SIG-M5 treated with dmso at 0.1 percent for 504 hours (cell line): ENCODE measurements around the gene CFL1.
"Not testable (repeated sequence)": the region's sequence is repeated elsewhere in the genome, so short reads cannot be mapped to it uniquely, and the experiment has no call there.

Experiments
- DNase-seq: peaks from one replicate; lab custom pipeline; 2025; ENCODE audit not compliant: unreplicated experiment; lab: John Stamatoyannopoulos, UW

The CFL1 gene

DNA sequence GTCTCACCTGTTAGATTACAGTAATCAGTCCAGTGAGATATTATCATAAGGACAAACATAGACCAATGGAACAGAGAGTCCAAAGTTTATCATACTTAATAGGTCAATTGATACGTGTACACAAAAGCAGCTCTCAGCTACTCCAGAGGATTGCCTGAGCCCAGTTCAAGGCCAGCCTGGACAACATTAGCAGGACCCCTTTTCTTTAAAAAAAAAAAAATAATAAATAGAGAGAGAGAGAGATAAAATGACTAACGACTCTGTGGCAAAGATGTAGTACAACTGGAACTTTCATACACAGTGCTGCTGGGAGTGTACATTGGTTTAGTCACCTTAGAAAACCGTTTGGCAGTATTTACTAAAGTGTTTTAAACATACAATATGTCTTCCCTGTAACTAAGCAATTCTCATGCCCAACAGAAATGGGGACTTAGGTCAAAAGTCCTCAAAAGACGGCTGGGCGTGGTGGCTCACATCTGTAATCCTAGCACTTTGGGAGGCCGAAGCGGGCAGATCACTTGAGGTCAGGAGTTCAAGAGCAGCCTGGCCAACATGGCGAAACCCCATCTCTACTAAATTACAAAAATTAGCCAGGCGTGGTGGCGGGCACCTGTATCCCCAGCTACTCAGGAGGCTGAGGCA, 13.6 kb downstream of the CFL1 start:
- no peak for DNase-seq

- no peak for DNase-seq
These were observed 14.2 kb downstream of the CFL1 start for GRCh38 chr11:65843811-65844210.

- DNase-seq, result no peak
These were observed 15.8 kb downstream of the CFL1 start for GRCh38 chr11:65842144-65842543.

DNA sequence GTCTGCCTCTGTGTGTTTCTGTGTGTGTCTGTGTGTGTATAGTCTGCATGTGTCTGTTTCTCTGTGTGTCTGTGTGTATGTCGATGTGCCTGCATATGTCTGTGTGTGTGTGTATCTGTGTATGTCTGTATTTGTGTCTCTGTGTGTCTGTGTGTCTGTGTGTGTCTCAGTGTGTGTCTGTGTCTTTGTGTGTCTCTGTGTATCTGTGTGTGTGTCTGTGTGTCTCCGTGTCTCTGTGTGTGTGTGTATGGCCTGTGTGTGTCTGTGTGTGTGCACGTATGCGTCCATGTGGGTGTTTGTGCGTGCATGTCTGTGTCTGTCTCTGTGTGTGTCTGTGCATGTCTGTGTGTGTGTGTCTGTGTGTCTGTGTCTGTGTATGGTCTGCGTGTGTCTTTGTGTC, 23.8 kb downstream of the CFL1 start:
- no peak for DNase-seq

GRCh38 chr11:65833297-65834030, 24.5 kb downstream of the CFL1 start, which contains the start of gene SNX32:
Gene SNX32 (plus strand): TSS chr11:65833963. CDS start chr11:65834066, 103 bp downstream.
- peak; percentile 86 for DNase-seq

GRCh38 chr11:65832231-65832630, 25.7 kb downstream of the CFL1 start:
- not testable (repeated sequence) for DNase-seq

- no peak for DNase-seq
These were observed 28.5 kb downstream of the CFL1 start for GRCh38 chr11:65829459-65829858.

DNA sequence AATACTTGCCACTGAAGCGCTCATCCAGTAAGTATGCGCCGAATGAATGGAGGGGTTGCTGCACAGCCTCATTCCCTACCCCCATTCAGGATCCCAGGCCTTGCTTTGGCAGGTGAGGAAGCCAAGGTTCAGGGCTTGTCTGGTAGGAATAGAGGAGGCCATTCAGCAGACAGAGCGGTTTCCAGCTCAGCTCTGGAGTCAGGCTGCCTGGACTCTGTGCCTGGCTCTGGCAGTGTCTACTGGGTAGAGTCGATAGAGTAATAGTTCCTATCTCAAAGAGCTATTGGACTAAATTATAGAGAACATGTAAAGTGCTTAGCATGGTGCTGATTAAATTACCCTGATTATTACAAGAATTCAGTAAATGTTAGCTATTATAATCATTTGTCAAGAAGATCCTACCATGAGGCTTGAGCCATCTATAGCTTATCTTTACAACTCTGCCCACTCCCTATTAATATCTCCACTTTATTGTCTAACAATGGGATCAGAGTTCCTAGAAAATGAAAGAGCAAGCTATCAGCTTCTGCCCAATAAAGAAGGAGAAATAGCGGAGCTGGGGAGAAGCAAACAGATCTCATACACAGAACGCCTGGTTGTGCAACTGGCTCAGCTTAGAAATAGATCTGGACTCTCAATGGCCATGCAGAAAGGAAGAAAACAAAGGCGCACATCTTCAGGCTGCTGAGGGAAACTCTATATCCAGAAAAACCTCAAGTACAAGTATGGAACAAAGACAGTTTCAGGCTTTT, 30.8 kb downstream of the CFL1 start:
- DNase-seq, result peak; percentile 28

DNA sequence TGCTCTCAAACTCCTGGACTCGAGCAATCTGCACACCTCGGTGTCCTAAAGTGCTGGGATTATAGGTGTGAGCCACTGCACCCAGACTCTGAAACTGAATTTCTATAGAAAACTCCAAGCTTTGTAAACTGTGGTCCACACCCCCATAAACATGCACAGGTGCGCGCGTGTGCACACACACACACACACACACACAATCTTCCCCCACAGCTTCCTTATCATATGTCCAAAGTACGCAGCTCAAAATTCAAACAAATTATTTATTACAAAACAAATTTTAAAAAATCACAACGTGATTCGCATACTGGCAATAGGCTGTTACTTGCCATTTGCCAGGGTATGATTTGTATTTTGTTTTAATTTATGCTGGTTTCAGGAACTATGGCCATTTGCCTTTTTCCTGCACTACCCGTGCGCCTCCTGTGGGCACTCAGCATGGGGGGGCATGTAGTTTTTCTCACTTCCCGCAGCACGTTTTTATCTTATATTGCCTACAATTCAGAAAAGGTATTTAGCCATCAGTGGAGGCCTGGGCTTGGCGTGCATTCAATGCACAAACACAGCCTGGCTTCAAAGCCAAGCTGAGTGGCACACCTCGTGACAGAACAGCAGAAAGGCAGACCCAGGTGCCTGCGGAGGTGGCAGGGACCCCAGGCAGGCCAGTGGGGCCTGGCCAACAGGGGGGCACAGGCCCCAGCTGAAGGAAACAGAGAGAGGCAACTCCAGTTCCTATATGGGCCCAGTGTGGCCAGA, 35.0 kb downstream of the CFL1 start:
- DNase-seq, result no peak

DNA sequence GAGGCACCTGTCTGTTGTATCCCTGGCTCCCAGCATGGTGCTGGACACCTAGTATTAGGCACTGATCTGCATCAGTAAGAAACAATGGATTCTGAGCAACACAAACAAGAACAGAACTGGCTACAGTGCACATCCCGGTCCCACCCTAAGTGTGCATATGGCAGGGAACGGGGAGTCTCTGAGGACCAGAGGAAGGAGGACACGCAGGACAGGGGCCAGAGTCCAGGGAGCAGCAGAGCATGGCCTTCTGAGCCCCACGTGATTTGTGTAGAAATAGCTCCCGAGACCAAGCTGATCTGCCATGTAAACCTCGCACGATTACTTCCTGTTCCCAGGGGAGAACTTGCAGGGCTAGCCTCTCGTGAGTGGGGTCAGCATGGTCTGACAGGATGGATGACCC, 36.9 kb downstream of the CFL1 start:
- no peak for DNase-seq

DNA sequence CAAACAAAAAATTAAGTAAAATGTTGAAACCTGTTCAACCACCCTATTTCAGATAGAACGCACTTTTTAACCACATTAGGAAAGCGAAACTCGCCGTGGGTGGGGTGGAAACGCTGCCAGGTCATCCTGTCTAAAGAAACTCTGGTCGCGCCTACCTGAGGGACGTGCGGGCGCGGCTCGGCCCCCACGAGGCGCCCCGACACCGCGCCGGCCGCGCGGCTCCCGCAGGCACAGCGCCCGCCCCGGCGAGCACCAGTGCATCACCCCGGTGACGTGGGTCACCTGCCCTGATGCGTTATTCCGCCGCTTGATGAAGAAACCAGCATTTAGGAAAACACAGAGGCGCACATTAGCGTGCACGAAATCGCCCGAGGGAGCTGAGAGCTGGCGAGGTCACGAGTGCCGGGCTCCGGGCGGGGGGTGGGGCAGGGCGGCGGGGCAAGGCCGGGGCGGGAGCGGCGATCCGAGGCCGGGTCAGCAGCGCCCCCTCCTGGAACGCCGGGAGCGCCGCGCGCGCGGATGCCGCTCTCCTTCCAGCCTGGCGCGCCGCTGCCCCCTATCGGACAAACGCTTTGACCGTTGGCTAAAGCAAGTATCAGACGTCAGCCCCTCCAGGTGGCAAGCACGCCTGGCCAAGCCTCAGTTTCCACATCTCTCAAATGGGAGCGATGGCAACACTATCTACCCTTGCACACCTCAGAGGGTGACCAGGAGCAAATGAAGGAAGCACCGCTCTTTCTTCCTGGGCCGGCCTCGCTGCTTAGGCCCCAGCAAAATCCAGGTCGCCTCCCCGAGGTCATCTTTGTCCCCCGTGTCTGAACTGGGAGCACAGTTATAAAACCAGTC, 39.9 kb downstream of the CFL1 start:
- DNase-seq, result peak; percentile 63

DNA sequence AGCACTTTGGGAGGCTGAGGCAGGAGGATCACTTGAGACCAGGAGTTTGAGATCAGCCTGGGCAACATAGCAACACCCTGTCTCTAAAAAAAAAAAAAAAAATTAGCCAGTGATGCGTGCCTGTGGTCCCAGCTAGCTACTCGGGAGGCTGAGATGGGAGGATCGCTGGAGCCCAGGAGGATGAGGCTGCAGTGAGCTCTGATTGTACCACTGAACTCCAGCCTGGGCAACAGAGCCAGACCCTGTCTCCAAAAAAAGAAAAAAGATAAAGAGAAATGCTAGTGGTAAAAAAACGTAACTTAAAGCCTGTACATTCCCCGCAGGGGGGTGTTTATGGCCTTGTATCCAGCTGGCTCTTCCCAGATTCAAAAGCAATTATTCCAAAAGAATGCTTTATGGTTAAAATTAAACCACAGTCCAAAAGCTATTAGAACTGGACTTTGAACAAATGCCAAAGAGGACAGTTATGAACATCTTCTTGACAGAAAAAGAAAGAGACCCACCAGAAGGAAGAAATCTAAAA, 40.6 kb downstream of the CFL1 start:
- no peak for DNase-seq

DNA sequence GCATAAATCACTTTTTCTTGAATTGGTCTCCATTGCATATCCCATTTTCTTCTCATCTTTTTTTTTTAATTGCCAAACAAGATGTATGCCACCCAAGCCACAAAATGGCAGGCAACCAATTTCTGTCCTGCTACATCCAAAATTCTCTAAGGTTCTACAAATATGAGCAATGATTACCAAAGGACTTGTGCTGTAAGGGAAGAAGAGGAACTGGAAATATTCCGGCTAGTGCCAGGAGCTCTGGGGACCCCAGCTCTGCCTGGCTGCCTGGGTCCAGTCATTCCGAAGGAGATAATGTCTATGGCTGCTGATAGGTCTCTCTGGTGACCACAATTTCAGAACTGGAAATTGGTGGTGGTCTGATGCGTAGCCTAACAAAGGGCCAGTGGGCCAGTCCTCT, 41.3 kb downstream of the CFL1 start:
- DNase-seq, result no peak

DNA sequence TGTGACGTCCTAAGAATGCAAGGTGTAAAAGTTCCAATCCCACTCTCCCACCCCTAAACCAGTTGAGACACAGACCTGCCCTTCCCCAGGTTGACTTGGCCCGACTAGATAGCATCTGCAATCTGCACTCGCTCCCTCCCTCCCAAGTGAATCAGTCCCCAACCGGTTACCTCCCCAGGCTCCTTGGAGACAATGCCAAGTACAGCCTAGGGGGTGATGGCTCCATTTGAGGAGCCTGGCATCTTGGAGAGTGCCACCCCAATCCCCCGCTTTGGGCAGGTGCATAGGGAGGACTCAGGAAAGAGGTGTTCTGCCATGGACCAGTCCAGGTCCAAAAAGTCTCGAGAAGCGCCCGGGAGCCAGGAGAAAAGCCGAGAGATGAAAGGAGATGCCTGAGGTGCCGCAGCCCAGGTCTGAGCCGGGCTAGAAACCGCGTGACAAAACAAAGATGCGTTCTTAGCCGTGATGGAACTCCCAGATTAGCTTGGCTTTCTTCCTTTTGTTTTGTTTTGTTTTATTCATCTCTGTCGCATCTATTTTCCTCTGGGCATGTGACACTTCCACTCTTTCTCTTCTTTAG, 42.9 kb downstream of the CFL1 start:
- no peak for DNase-seq

DNA sequence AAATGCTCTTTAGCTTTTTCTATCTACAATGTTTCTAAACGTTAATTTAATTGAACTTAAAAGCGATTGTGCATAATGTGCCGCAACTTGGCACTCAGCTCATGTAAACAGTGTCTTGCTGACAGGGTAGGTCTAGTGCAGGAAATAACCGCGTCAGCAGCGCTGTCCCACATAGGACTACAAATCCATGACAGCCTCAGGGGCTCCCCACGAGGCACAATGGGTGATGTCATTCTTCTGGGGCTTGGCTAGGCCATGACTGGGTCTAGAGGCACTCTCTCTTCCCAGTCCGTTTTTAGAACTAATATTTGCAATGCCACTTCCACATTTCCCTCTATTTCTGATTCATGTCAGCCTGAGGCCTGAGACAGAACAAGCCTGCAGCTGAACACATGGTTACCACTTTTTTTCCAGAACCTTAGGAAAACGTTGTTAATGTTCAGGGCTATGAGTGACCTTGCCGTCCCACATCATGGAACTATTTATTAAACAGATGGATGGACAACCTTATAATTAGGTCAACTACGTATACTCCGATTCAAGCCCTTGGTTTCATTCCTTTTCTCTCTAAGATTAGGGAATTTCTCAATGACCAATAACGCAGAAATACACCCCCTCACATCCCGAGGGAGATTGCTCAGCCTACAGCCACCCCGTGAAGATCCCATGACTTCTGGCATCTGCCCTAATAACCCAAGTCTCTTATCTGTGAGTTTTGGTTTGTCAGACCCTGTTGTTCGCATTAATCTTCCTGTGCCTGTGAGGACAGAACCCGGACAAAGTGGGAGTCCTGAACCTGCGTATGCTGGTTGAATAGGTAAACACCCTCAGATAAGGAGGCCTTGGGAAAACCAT, 43.6 kb downstream of the CFL1 start:
- DNase-seq, result peak; percentile 62

- no peak for DNase-seq
These were observed 46.1 kb downstream of the CFL1 start for GRCh38 chr11:65811764-65812475.

GRCh38 chr11:65810046-65810868, 47.7 kb downstream of the CFL1 start:
- no peak for DNase-seq
